ENCODE data around the gene MAGEA4.

The MAGEA4 gene

GRCh38 chrX:151929126-151929525, 16.4 kb downstream of the MAGEA4 start:
- no peak for DNase-seq

GRCh38 chrX:151935358-151935757, 22.7 kb downstream of the MAGEA4 start:
- DNase-seq: no peak

- no peak for DNase-seq
Observed at GRCh38 chrX:151938172-151938571, 25.5 kb downstream of the MAGEA4 start.

- no peak for DNase-seq
Observed at GRCh38 chrX:151954730-151955129, 42.0 kb downstream of the MAGEA4 start.

- DNase-seq: no peak
Observed at GRCh38 chrX:151958101-151958500, 45.4 kb downstream of the MAGEA4 start.

GRCh38 chrX:151962034-151962433, 49.3 kb downstream of the MAGEA4 start:
- no peak for DNase-seq

GRCh38 chrX:151966236-151966635, 53.5 kb downstream of the MAGEA4 start:
- no peak for DNase-seq

- no peak for DNase-seq
Observed at GRCh38 chrX:151970027-151970426, 57.3 kb downstream of the MAGEA4 start.

- no peak for DNase-seq
Observed at GRCh38 chrX:151970661-151971060, 58.0 kb downstream of the MAGEA4 start.

- no peak for DNase-seq
Observed at GRCh38 chrX:151973060-151973661, 60.5 kb downstream of the MAGEA4 start.

- DNase-seq: no peak
Observed at GRCh38 chrX:151973851-151974335, 61.2 kb downstream of the MAGEA4 start.
